Activated naive CD8-positive, alpha-beta T cell treated with anti-CD3 and anti-CD28 coated beads for 36 hours (primary cell): ENCODE results near the gene FAM222B. TPM values are rescaled to one million over a fixed set of nuclear protein-coding genes. Genes with fewer than 3 reads are reported as not detected.

Source experiments
- total RNA-seq, 2 experiments: library from RNA; stranded (reverse); gene quantifications; one replicate each; pipeline ENCODE4 v1.2.3, GENCODE V29; 2021

FAM222B gene
- total RNA-seq, 2 experiments from 2014 or later, result 13.9 to 14.2 TPM

Other genes starting within 250 kb of the FAM222B start
- 100 to 1,000 TPM; 111 to 122 TPM for gene SPAG5, start 243.8 kb downstream of the FAM222B start, total RNA-seq
- gene RSKR, start 228.6 kb downstream of the FAM222B start, total RNA-seq, result 10 to 100 TPM; 14.3 to 17.8 TPM
- 100 to 1,000 TPM; 174 to 180 TPM for gene BLTP2, start 197.6 kb downstream of the FAM222B start, total RNA-seq
- 10 to 100 TPM; 36.8 to 37.2 TPM for gene SDF2, start 180.9 kb downstream of the FAM222B start, total RNA-seq
- 10 to 100 TPM; 77.0 to 77.9 TPM for gene SUPT6H, start 180.6 kb downstream of the FAM222B start, total RNA-seq
- gene PROCA1, start 130.9 kb downstream of the FAM222B start, total RNA-seq, result 1 to 10 TPM; 3.1 to 3.9 TPM
- gene RAB34, start 124.9 kb downstream of the FAM222B start, total RNA-seq, result 1 to 10 TPM; 7.6 to 8.2 TPM
- gene RPL23A, start 122.8 kb downstream of the FAM222B start, total RNA-seq, result 1,000 to 10,000 TPM; 2,447 to 2,533 TPM
- 10 to 100 TPM; 15.5 to 17.8 TPM for gene TLCD1, start 116.6 kb downstream of the FAM222B start, total RNA-seq
- gene NEK8, start 114.0 kb downstream of the FAM222B start, total RNA-seq, result 1 to 10 TPM; 4.8 to 5.6 TPM
- gene TRAF4, start 98.8 kb downstream of the FAM222B start, total RNA-seq, result 100 to 1,000 TPM; 219 to 221 TPM
- gene ERAL1, start 12.2 kb upstream of the FAM222B start, total RNA-seq, result 10 to 100 TPM; 77.6 to 80.4 TPM
- 10 to 100 TPM; 56.2 to 65.2 TPM for gene FLOT2, start 54.9 kb upstream of the FAM222B start, total RNA-seq
- gene DHRS13, start 60.3 kb upstream of the FAM222B start, total RNA-seq, result 10 to 100 TPM; 31.8 to 34.1 TPM
- 10 to 100 TPM; 41.4 to 45.7 TPM for gene PHF12, start 108.7 kb upstream of the FAM222B start, total RNA-seq
- gene SEZ6, start 163.2 kb upstream of the FAM222B start, total RNA-seq, result not detected
- 1 to 10 TPM; 1.3 to 2.0 TPM for gene PIPOX, start 200.4 kb upstream of the FAM222B start, total RNA-seq